ENCODE data around the gene MLX. TPM values are rescaled to one million over a fixed set of nuclear protein-coding genes. Genes with fewer than 3 reads are reported as not detected.

MLX gene
- total and polyA plus RNA-seq, 10 of the 15 experiments (the other 5 are each of a cell fraction or from before 2014, with no cell fraction given) = 34.4 to 65.0 (median 44.4) TPM

DNA sequence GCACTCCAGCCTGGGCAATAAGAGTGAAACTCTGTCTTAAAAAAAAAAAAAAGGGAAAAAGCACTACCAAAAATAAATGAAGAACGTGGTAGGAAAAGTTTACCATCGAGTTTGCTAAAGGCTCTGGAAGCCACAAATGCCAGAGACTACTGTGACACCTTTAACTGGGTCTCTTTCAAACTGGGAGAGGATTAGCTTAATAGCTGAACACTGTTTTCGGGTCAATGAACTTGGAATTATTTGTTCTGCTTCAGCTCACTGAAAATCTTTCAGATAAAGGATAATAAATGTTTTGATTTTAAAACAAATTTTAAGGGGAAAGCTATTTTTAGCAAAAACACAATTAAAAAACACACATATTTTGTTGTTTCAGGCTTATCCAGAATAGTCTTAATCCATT, 40.9 kb downstream of the MLX start (continued):
- TF ChIP-seq HSF1 (IDR thresholded peaks at IDR 0.05; ENCODE audit: low read depth, low read length) (no peak), ZNF217 (IDR thresholded peaks at IDR 0.05) (no peak), CBX5 (IDR thresholded peaks at IDR 0.05; ENCODE audit: low read depth) (no peak), FOXM1 (IDR thresholded peaks at IDR 0.05; ENCODE audit: low read depth, low read length) (no peak), SPI1 (IDR thresholded peaks at IDR 0.05; ENCODE audit: borderline replicate concordance, insufficient read depth, low read depth, low read length) (no peak), SIX5 (IDR thresholded peaks at IDR 0.05; ENCODE audit: low read depth, low read length, severe bottlenecking) (no peak), HDAC2 (IDR thresholded peaks at IDR 0.05) (no peak), MYB (IDR thresholded peaks at IDR 0.05; ENCODE audit: borderline replicate concordance, low read depth, low read length) (no peak), STAT3 (IDR thresholded peaks at IDR 0.05; ENCODE audit: low read depth, low read length) (no peak), SP1 (IDR thresholded peaks at IDR 0.05; ENCODE audit: low read depth, low read length) (no peak), ESRRA (IDR thresholded peaks at IDR 0.05; ENCODE audit: low read length) (no peak)
- TF ChIP-seq, protein P1, sequence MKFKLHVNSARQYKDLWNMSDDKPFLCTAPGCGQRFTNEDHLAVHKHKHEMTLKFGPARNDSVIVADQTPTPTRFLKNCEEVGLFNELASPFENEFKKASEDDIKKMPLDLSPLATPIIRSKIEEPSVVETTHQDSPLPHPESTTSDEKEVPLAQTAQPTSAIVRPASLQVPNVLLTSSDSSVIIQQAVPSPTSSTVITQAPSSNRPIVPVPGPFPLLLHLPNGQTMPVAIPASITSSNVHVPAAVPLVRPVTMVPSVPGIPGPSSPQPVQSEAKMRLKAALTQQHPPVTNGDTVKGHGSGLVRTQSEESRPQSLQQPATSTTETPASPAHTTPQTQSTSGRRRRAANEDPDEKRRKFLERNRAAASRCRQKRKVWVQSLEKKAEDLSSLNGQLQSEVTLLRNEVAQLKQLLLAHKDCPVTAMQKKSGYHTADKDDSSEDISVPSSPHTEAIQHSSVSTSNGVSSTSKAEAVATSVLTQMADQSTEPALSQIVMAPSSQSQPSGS (IDR thresholded peaks at IDR 0.05; ENCODE audit: low read length) = no peak
